ENCODE results near the gene GDF11.

The GDF11 gene

DNA sequence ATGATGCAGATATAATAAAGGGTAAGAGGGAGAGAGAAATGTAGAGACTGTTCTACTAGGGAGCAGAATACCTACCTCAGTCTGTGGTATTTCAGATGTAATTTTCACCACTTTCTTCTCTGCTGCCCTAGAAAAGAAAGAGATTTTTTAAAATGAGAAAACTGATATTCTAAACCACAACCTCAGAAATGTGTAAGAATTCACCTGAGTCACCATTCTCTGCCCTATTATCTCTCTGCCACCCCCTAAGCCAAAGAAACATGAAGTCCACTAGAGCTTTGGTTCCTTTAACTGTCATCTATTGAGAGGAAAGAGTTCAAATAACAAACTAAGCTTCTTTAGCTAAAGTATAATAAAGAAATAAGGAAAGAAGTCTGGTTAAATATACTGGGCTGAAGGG, 53.0 kb downstream of the GDF11 start:
- no peak for DNase-seq (ENCODE audit: low read depth)

DNA sequence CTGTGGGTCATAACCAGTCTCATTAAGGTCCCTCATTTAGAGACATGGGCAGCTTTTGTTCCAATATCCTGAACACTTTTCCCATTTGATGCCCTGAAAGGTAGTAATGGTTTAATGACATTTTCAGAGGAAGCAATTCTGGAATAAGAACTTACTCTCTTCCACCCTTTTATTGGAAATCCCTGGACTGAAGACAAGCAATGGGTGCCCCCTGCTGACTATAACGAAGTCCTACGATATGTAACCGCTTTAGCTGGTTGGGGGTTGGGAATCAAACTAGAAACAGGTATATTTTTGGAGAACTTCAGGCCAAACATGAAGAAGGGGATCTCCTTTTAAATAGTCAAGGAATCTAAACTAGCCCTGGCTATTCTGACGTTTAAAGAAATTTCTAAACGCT, 54.1 kb downstream of the GDF11 start:
- no peak for DNase-seq (ENCODE audit: low read depth)

DNA sequence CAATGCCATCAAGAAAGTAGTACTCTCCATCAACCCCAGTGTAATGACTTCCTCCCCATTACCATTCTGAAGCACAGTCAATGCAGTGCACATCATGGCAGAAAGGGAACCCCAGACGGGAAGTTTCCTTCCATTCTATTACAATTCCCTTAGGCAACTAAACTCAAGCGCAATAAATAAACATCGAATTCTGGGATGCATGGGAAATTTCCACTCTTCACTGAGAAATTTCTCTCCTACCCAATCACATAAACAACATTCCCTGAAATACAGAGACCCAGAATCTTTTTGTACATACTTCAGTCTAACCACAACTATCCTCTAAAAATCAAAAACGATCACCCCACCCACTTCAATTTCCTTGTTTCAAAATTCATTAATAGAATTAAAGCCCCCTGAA, 54.6 kb downstream of the GDF11 start:
- no peak for DNase-seq (ENCODE audit: low read depth)
